Lower lobe of right lung (tissue), 2 donors: ENCODE data around the gene TOLLIP. TPM values are rescaled to one million over a fixed set of nuclear protein-coding genes. Genes with fewer than 3 reads are reported as not detected.
"Not testable (repeated sequence)": the region's sequence is repeated elsewhere in the genome, so short reads cannot be mapped to it uniquely, and the experiment has no call there.

Source experiments
- ATAC-seq, 2 donors: fragments of 200-7000 bp; cut with Tn5 transposase; one replicate each; pipeline ENCODE4 v1.9.1; 2020 to 2022; ENCODE audit warnings: mild to moderate bottlenecking in 2 of 2, moderate library complexity in 2 of 2
- DNase-seq: peaks from one replicate; pipeline ENCODE4 v3.0.0-alpha.2; 2020
- H3K27ac ChIP-seq: fragments of 200-600 bp; one replicate; pipeline ENCODE4 v1.8.0; 2022
- H3K27me3 ChIP-seq: fragments of 200-600 bp; one replicate; pipeline ENCODE4 v1.8.0; 2022; ENCODE audit warnings: low read depth
- H3K36me3 ChIP-seq: fragments of 200-600 bp; one replicate; pipeline ENCODE4 v1.8.0; 2022; ENCODE audit warnings: mild to moderate bottlenecking
- H3K4me1 ChIP-seq: fragments of 200-600 bp; one replicate; pipeline ENCODE4 v1.8.0; 2022
- H3K4me3 ChIP-seq: fragments of 200-600 bp; one replicate; pipeline ENCODE4 v1.8.0; 2022; ENCODE audit warnings: mild to moderate bottlenecking
- H3K9me3 ChIP-seq: fragments of 200-600 bp; one replicate; pipeline ENCODE4 v1.8.0; 2022
- CTCF ChIP-seq: fragments of 200-600 bp; IDR thresholded peaks from one replicate; pipeline ENCODE4 v1.8.0; 2022; ENCODE audit warnings: antibody characterized with exemption, mild to moderate bottlenecking
- intact Hi-C: fragments of 100-400 bp; cut with DNase I; formaldehyde crosslinking; loops from one replicate; pipeline ENCODE4 v1.11.0; 2022
- total RNA-seq: library from RNA; stranded (reverse); fragmentation: NEBNext Ultra II Directional; extraction: Animal tissue kit (Norgen Biotek cat#: 25700); gene quantifications from one replicate; pipeline ENCODE4 v1.2.1, GENCODE V29; 2021
- donor health status: DM: no; HTN: yes; CAD: no; lungs with severe emphysema.

The TOLLIP gene
- total RNA-seq, 1 donor from 2014 or later = 68.4 TPM

- intact Hi-C loops = no loop called here
These were observed 39.5 kb downstream of the TOLLIP start for GRCh38 chr11:1269957-1270356.

GRCh38 chr11:1267441-1268100, 41.9 kb downstream of the TOLLIP start:
- no peak overlapping the region for H3K27ac ChIP-seq

More at GRCh38 chr11:1269957-1270356, 39.5 kb downstream of the TOLLIP start:
- no peaks in the 10 kb centered on the region for H3K9me3 ChIP-seq
- no peak overlapping the region for H3K27ac ChIP-seq
- no peak for ATAC-seq
- no peaks in the 10 kb centered on the region for H3K27me3 ChIP-seq
- no peak for TF ChIP-seq CTCF
- no peak for DNase-seq
- no peak overlapping the region for H3K4me3 ChIP-seq
- peaks cover 10% of the 10 kb centered on the region for H3K36me3 ChIP-seq
- H3K4me1 ChIP-seq = no peaks in the 10 kb centered on the region

GRCh38 chr11:1266976-1267375, 42.5 kb downstream of the TOLLIP start:
- peaks cover 14% of the 10 kb centered on the region for H3K4me1 ChIP-seq
- intact Hi-C loops, H3K36me3 ChIP-seq, ATAC-seq, H3K4me3 ChIP-seq, H3K27ac ChIP-seq, H3K27me3 ChIP-seq, DNase-seq, H3K9me3 ChIP-seq: not testable (repeated sequence)

More at GRCh38 chr11:1267441-1268100, 41.9 kb downstream of the TOLLIP start:
- no peaks in the 10 kb centered on the region for H3K9me3 ChIP-seq
- H3K4me3 ChIP-seq = no peak overlapping the region
- no peak for DNase-seq
- ATAC-seq = no peak
- peaks cover 10% of the 10 kb centered on the region for H3K4me1 ChIP-seq
- no peak for TF ChIP-seq CTCF
- intact Hi-C loops = no loop called here
- no peaks in the 10 kb centered on the region for H3K27me3 ChIP-seq
- H3K36me3 ChIP-seq = peaks cover 2% of the 10 kb centered on the region

GRCh38 chr11:1265480-1265879, 44.0 kb downstream of the TOLLIP start:
- H3K27ac ChIP-seq, H3K4me3 ChIP-seq, ATAC-seq, H3K36me3 ChIP-seq, intact Hi-C loops, H3K9me3 ChIP-seq, H3K27me3 ChIP-seq, DNase-seq: not testable (repeated sequence)
- H3K4me1 ChIP-seq = peaks cover 18% of the 10 kb centered on the region

- TF ChIP-seq CTCF = peak; percentile 52
- H3K27ac ChIP-seq, intact Hi-C loops, DNase-seq, H3K9me3 ChIP-seq, H3K36me3 ChIP-seq, H3K27me3 ChIP-seq, H3K4me3 ChIP-seq: not testable (repeated sequence)
- H3K4me1 ChIP-seq = peaks cover 18% of the 10 kb centered on the region
- peak in 1 of 2 donors; percentile 22 for ATAC-seq
These were observed 45.0 kb downstream of the TOLLIP start for GRCh38 chr11:1264444-1264843.

- H3K4me1 ChIP-seq = peaks cover 18% of the 10 kb centered on the region
- no peak for TF ChIP-seq CTCF
- intact Hi-C loops = no loop called here
- no peaks in the 10 kb centered on the region for H3K36me3 ChIP-seq
- H3K27me3 ChIP-seq = no peaks in the 10 kb centered on the region
- DNase-seq = peak; percentile 47
- H3K27ac ChIP-seq = peak overlapping the region; percentile 72
- peak; percentile 18 to 31 for ATAC-seq
- H3K9me3 ChIP-seq = no peaks in the 10 kb centered on the region
- H3K4me3 ChIP-seq = peak overlapping the region; percentile 62
These were observed 46.4 kb downstream of the TOLLIP start for GRCh38 chr11:1263010-1263409.
